Progenitor cell of endocrine pancreas (in vitro differentiated cells): Measurements from ENCODE around the gene DOCK8. TPM values are rescaled to one million over a fixed set of nuclear protein-coding genes. Genes with fewer than 3 reads are reported as not detected.
"Not testable (repeated sequence)": the region's sequence is repeated elsewhere in the genome, so short reads cannot be mapped to it uniquely, and the experiment has no call there.

Experiments
- DNase-seq: peaks from one replicate; pipeline ENCODE4 v3.0.0; 2021; ENCODE audit warnings: low spot score; ENCODE audit not compliant: unreplicated experiment
- H3K27ac Mint-ChIP-seq: 2 replicates; pipeline ENCODE4 v1.8.0; 2021; ENCODE audit warnings: mild to moderate bottlenecking, moderate library complexity, mixed read lengths
- H3K27me3 Mint-ChIP-seq: 2 replicates; pipeline ENCODE4 v1.8.0; 2021; ENCODE audit warnings: mixed read lengths
- H3K36me3 Mint-ChIP-seq: 2 replicates; pipeline ENCODE4 v1.8.0; 2022; ENCODE audit warnings: mixed read lengths; ENCODE audit not compliant: insufficient read depth
- H3K4me1 Mint-ChIP-seq: 2 replicates; pipeline ENCODE4 v1.8.0; 2021; ENCODE audit warnings: low read depth, mixed read lengths
- H3K4me3 Mint-ChIP-seq: 2 replicates; pipeline ENCODE4 v1.8.0; 2021; ENCODE audit warnings: low read depth, mild to moderate bottlenecking, moderate library complexity, mixed read lengths
- H3K9me3 Mint-ChIP-seq: 2 replicates; pipeline ENCODE4 v1.8.0; 2021; ENCODE audit warnings: low read depth, mixed read lengths
- CTCF ChIP-seq: fragments of 200-600 bp; sonication (generic); IDR thresholded peaks from one replicate; pipeline ENCODE4 v1.5.0; 2021; ENCODE audit warnings: antibody characterized with exemption, mild to moderate bottlenecking; ENCODE audit not compliant: unreplicated experiment
- total RNA-seq: library from RNA; stranded (reverse); gene quantifications from 2 replicates; pipeline ENCODE4 v1.2.1, GENCODE V29; 2021

DOCK8 gene
- total RNA-seq, 1 donor from 2014 or later = 8.3 TPM

GRCh38 chr9:405341-405740, 190.7 kb downstream of the DOCK8 start:
- Mint-ChIP-seq H3K27me3 (no peaks in the 10 kb centered on the region), H3K36me3 (no peaks in the 10 kb centered on the region), H3K4me1 (peaks cover 8% of the 10 kb centered on the region), H3K4me3 (no peak overlapping the region), H3K9me3 (no peaks in the 10 kb centered on the region), H3K27ac (no peak overlapping the region)
- DNase-seq = no peak
- no peak for TF ChIP-seq CTCF

GRCh38 chr9:406886-407654, 192.4 kb downstream of the DOCK8 start:
- Mint-ChIP-seq H3K4me3 (no peak overlapping the region), H3K27ac (no peak overlapping the region), H3K36me3 (no peaks in the 10 kb centered on the region), H3K9me3 (no peaks in the 10 kb centered on the region), H3K27me3 (no peaks in the 10 kb centered on the region), H3K4me1 (peaks cover 8% of the 10 kb centered on the region)
- TF ChIP-seq CTCF = no peak
- DNase-seq = no peak

GRCh38 chr9:409655-410054, 195.0 kb downstream of the DOCK8 start:
- not testable (repeated sequence) for H3K27me3 Mint-ChIP-seq, H3K36me3 Mint-ChIP-seq, H3K9me3 Mint-ChIP-seq, H3K27ac Mint-ChIP-seq, H3K4me1 Mint-ChIP-seq, DNase-seq, H3K4me3 Mint-ChIP-seq

GRCh38 chr9:414595-414994, 199.9 kb downstream of the DOCK8 start:
- no peak overlapping the region for H3K27ac Mint-ChIP-seq
- no peaks in the 10 kb centered on the region for H3K36me3 Mint-ChIP-seq
- peaks cover 7% of the 10 kb centered on the region for H3K4me1 Mint-ChIP-seq
- DNase-seq = no peak
- H3K9me3 Mint-ChIP-seq = no peaks in the 10 kb centered on the region
- TF ChIP-seq CTCF = no peak
- no peaks in the 10 kb centered on the region for H3K27me3 Mint-ChIP-seq
- no peak overlapping the region for H3K4me3 Mint-ChIP-seq

GRCh38 chr9:419571-420171, 205.0 kb downstream of the DOCK8 start:
- Mint-ChIP-seq H3K27ac (no peak overlapping the region), H3K4me1 (peaks cover 13% of the 10 kb centered on the region), H3K4me3 (no peak overlapping the region), H3K27me3 (no peaks in the 10 kb centered on the region), H3K36me3 (no peaks in the 10 kb centered on the region), H3K9me3 (no peaks in the 10 kb centered on the region)
- DNase-seq = no peak
- no peak for TF ChIP-seq CTCF

- no peak overlapping the region for H3K27ac Mint-ChIP-seq
- no peaks in the 10 kb centered on the region for H3K36me3 Mint-ChIP-seq
- H3K9me3 Mint-ChIP-seq = no peaks in the 10 kb centered on the region
- TF ChIP-seq CTCF = no peak
- no peak for DNase-seq
- H3K4me1 Mint-ChIP-seq = peaks cover 13% of the 10 kb centered on the region
- no peaks in the 10 kb centered on the region for H3K27me3 Mint-ChIP-seq
- no peak overlapping the region for H3K4me3 Mint-ChIP-seq
Observed at GRCh38 chr9:421896-422295, 207.2 kb downstream of the DOCK8 start.
